ENCODE results near the gene LRRFIP2.
A peak's percentile ranks its signal among the peaks of the same experiment; 100 is the strongest.

The LRRFIP2 gene

DNA sequence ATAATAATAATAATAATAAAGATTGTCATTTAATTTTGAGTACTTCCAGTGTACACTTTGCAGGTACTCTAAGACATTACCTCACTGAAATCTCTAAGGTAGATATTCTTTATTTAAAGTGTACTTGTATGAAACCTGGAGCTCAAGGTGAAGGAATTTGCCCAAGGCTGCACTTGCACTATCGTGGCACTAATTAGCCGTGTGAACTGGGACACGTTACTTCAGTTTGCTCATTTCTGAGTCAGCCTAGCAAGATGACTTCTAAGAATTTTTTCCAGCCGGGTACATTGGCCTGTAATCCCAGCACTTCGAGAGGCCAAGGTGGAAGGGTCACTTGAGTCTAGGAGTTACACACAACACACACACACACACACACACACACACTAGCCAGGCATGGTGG, 147.5 kb downstream of the LRRFIP2 start:
- Histone ChIP-seq H3K27me3 (ENCODE audit: insufficient read depth, poor library complexity, severe bottlenecking) (no peaks in the 10 kb centered on the region), H3K27ac (replicated peaks) (no peak overlapping the region), H3K4me3 (replicated peaks; ENCODE audit: insufficient read depth, low read length) (no peak overlapping the region)
- TF ChIP-seq SPI1 (IDR thresholded peaks at IDR 0.05; ENCODE audit: borderline replicate concordance, low read depth) (no peak), POLR2AphosphoS5 (IDR thresholded peaks at IDR 0.05; ENCODE audit: low read depth) (no peak), GABPA (IDR thresholded peaks at IDR 0.05; ENCODE audit: low read depth) (no peak)
- TF ChIP-seq, protein P1, sequence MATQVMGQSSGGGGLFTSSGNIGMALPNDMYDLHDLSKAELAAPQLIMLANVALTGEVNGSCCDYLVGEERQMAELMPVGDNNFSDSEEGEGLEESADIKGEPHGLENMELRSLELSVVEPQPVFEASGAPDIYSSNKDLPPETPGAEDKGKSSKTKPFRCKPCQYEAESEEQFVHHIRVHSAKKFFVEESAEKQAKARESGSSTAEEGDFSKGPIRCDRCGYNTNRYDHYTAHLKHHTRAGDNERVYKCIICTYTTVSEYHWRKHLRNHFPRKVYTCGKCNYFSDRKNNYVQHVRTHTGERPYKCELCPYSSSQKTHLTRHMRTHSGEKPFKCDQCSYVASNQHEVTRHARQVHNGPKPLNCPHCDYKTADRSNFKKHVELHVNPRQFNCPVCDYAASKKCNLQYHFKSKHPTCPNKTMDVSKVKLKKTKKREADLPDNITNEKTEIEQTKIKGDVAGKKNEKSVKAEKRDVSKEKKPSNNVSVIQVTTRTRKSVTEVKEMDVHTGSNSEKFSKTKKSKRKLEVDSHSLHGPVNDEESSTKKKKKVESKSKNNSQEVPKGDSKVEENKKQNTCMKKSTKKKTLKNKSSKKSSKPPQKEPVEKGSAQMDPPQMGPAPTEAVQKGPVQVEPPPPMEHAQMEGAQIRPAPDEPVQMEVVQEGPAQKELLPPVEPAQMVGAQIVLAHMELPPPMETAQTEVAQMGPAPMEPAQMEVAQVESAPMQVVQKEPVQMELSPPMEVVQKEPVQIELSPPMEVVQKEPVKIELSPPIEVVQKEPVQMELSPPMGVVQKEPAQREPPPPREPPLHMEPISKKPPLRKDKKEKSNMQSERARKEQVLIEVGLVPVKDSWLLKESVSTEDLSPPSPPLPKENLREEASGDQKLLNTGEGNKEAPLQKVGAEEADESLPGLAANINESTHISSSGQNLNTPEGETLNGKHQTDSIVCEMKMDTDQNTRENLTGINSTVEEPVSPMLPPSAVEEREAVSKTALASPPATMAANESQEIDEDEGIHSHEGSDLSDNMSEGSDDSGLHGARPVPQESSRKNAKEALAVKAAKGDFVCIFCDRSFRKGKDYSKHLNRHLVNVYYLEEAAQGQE (IDR thresholded peaks at IDR 0.05; ENCODE audit: insufficient replicate concordance, low read depth): no peak
- TF ChIP-seq, protein P2, sequence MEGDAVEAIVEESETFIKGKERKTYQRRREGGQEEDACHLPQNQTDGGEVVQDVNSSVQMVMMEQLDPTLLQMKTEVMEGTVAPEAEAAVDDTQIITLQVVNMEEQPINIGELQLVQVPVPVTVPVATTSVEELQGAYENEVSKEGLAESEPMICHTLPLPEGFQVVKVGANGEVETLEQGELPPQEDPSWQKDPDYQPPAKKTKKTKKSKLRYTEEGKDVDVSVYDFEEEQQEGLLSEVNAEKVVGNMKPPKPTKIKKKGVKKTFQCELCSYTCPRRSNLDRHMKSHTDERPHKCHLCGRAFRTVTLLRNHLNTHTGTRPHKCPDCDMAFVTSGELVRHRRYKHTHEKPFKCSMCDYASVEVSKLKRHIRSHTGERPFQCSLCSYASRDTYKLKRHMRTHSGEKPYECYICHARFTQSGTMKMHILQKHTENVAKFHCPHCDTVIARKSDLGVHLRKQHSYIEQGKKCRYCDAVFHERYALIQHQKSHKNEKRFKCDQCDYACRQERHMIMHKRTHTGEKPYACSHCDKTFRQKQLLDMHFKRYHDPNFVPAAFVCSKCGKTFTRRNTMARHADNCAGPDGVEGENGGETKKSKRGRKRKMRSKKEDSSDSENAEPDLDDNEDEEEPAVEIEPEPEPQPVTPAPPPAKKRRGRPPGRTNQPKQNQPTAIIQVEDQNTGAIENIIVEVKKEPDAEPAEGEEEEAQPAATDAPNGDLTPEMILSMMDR (IDR thresholded peaks at IDR 0.05; ENCODE audit: insufficient read depth, low read length): no peak
- no peak for DNase-seq (ENCODE audit: low read depth in 1 of 2, low spot score in 1 of 2)

DNA sequence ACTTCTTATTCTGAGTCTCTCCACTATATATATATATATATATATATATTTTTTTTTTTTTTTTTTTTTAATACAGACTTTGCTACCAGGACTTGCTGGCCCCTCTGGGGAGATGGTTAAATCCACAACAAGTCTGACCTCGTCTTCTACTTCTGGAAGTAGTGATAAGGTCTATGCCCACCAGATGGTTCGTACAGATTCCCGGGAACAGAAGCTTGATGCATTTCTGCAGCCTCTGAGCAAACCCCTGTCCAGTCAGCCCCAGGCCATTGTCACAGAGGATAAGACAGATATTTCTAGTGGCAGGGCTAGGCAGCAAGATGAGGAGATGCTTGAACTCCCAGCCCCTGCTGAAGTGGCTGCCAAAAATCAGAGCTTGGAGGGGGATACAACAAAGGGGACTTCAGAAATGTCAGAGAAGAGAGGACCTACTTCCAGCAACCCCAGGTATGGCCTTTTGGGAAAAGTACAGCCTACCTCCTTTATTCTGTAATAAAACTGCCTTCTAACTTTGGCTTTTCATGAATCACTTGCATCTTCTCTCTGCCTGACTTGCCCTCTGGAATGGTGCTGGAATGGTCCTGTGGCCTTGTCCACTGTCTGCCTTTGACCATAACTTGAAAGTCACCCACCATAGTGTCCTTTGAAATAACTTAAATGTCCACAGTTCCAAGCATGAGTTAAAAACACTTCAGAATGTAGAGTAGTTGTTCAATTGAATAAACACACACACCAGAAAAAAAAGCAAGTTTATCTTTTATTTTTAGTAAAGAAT, 148.6 kb downstream of the LRRFIP2 start:
- no peak for TF ChIP-seq SPI1 (IDR thresholded peaks at IDR 0.05; ENCODE audit: borderline replicate concordance, low read depth)
- TF ChIP-seq GABPA (IDR thresholded peaks at IDR 0.05; ENCODE audit: low read depth): no peak
- no peak for TF ChIP-seq POLR2AphosphoS5 (IDR thresholded peaks at IDR 0.05; ENCODE audit: low read depth)
- TF ChIP-seq, protein P2 (IDR thresholded peaks at IDR 0.05; ENCODE audit: insufficient read depth, low read length): no peak
- Histone ChIP-seq H3K4me3 (replicated peaks; ENCODE audit: insufficient read depth, low read length) (no peak overlapping the region), H3K27ac (replicated peaks) (no peak overlapping the region), H3K27me3 (ENCODE audit: insufficient read depth, poor library complexity, severe bottlenecking) (no peaks in the 10 kb centered on the region)
- no peak for DNase-seq (ENCODE audit: low read depth in 1 of 2, low spot score in 1 of 2)

DNA sequence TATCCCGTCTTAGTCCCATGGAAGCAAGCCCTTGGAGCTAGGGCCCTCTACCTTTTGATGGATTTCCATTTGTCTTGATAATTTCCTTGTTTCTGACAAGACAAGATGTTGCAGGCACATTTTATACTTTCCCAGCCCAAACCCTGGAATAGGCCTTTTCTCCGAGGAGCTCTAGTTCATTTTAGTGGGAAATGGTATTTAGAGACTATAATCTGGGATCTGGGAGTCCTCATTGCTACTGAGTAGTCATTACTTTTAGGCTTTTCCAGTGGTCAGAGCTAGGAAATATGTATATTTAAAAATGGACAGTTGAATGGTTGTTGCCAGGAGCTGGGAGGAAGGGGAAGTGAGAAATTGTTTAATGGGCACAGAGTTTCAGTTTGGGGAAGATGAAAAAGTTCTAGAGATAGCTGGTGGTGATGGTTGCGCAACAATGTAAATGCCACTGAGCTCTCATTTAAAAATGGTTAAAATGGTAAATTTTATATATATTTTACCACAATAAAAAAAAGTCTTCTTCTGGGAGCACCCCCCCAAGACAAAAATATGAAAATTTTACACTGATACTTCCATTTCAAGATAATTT, 149.5 kb downstream of the LRRFIP2 start:
- no peaks in the 10 kb centered on the region for H3K27me3 ChIP-seq (ENCODE audit: insufficient read depth, poor library complexity, severe bottlenecking)
- H3K27ac ChIP-seq (replicated peaks): peak overlapping the region; percentile 68
- DNase-seq (ENCODE audit: low read depth in 1 of 2, low spot score in 1 of 2): peak; percentile 73 to 78
- no peak overlapping the region for H3K4me3 ChIP-seq (replicated peaks; ENCODE audit: insufficient read depth, low read length)
- peak; percentile 90 for TF ChIP-seq SPI1 (IDR thresholded peaks at IDR 0.05; ENCODE audit: borderline replicate concordance, low read depth)
- TF ChIP-seq POLR2AphosphoS5 (IDR thresholded peaks at IDR 0.05; ENCODE audit: low read depth): no peak
- TF ChIP-seq, protein P1 (IDR thresholded peaks at IDR 0.05; ENCODE audit: insufficient replicate concordance, low read depth): no peak
- TF ChIP-seq, protein P2 (IDR thresholded peaks at IDR 0.05; ENCODE audit: insufficient read depth, low read length): no peak

Data from HL-60 (cell line).